ENCODE data around the gene PDE4A.
"Not testable (repeated sequence)": the region's sequence is repeated elsewhere in the genome, so short reads cannot be mapped to it uniquely, and the experiment has no call there.

Gene PDE4A

DNA sequence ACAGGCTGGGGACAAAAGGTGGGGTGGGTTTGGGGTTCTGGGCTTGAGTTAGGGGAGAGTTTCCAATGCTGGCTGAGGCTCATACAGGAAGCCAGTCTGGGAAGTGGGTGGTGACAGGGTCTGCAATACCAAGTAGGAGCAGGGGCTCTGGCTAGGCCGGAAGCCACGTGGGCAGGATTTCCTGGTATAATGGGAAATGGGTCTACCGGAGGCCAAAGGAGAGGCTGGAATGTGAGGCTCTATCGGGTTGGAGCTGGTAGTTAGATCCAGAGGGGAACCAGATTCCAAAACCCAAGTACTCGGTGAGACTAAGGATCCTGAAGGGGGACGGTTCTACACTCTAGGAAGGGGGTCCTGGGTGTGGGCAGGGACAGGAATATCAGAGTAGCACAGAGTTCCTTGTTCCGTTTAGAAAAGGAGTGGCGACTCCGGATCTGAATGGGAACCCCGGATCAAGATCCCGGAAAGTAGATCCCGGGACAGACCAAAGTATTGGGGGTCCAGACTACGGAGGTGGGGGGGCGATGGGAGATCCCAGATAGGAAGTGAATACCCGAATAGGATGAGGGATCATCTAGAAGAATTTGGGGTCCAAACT is 17.8 kb upstream of the PDE4A start:
- Histone ChIP-seq H3K9me3 (ENCODE audit: control insufficient read depth in 2 of 2, low read length in 2 of 2) (no peaks in the 10 kb centered on the region), H3K4me1 (ENCODE audit: control insufficient read depth in 2 of 2, insufficient read depth in 2 of 2, low read length in 2 of 2) (peaks cover 25 to 28% of the 10 kb centered on the region in 2 donors), H3K36me3 (ENCODE audit: control insufficient read depth in 2 of 2, insufficient read depth in 2 of 2, low read length in 2 of 2) (peaks cover 4 to 14% of the 10 kb centered on the region in 2 donors), H3K27me3 (ENCODE audit: control insufficient read depth in 2 of 2, insufficient read depth in 2 of 2, low read length in 2 of 2) (peaks cover 10 to 12% of the 10 kb centered on the region in 2 donors), H3K27ac (ENCODE audit: low read depth in 2 of 2, low read length in 2 of 2) (peak overlapping the region; percentile 69 to 81), H3K4me3 (ENCODE audit: low read length in 2 of 2) (peak overlapping the region; percentile 84 to 100), H3K9ac (ENCODE audit: low read depth in 1 of 2, low read length in 2 of 2) (peak overlapping the region; percentile 80 to 86)

DNA sequence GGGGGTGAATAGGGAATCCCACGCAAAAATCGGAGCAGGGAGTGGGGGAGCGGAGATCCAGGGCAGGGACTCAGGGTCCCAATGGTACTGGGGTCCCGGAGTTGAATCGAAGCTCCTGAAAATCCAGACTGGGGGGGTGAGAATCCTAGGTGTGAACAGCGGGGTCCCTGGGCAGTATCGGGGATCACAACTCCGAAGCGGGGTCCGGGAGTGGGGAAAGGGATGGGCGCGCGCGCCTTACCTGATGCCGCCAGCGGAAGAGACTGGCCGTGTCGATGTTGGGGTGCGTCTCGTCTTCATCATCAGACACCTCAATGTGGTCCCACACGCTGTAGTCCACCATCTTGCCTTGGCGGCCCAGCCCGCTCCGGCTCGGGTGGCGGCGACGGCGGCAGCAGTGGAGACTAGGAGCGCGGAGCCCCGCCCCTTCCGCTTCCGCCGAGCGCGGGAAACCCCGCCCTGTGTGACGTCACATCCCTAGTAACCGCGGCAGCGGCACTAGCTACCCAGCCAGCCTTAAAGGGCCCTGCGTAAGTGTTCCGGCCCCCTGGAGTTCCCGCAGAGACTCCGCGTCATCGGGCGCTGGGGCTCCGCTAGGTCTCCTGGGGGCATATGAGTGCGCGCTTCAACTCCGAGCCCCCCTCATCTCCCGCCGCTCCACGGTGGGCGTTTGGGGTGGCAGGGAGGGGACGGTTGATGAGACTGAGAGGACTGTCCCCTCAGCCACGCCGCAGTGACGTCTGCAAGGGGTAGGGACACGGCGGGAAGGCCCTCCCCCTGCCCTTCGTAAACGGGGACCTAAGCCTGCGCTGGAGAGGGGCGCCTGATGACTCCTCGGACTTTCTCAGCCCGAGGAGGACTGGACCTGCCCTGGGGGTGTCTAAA is 17.0 kb upstream of the PDE4A start, which contains the start of gene CDC37:
TSS of gene CDC37 (minus strand) at position 406 of the 885 bp plus-strand sequence. CDS start at position 343, 63 bp downstream.
- Histone ChIP-seq H3K9ac (ENCODE audit: low read depth in 1 of 2, low read length in 2 of 2) (peak within 1 kb of the TSS; percentile 80 to 86), H3K36me3 (ENCODE audit: control insufficient read depth in 2 of 2, insufficient read depth in 2 of 2, low read length in 2 of 2) (peaks cover 4 to 8% of the 10 kb centered on the region in 2 donors), H3K4me1 (ENCODE audit: control insufficient read depth in 2 of 2, insufficient read depth in 2 of 2, low read length in 2 of 2) (peaks cover 23 to 28% of the 10 kb centered on the region in 2 donors), H3K9me3 (ENCODE audit: control insufficient read depth in 2 of 2, low read length in 2 of 2) (no peaks in the 10 kb centered on the region), H3K27ac (ENCODE audit: low read depth in 2 of 2, low read length in 2 of 2) (peak within 1 kb of the TSS; percentile 74 to 81), H3K4me3 (ENCODE audit: low read length in 2 of 2) (peak within 1 kb of the TSS; percentile 84 to 100), H3K27me3 (ENCODE audit: control insufficient read depth in 2 of 2, insufficient read depth in 2 of 2, low read length in 2 of 2) (peaks cover 11 to 12% of the 10 kb centered on the region in 2 donors)

DNA sequence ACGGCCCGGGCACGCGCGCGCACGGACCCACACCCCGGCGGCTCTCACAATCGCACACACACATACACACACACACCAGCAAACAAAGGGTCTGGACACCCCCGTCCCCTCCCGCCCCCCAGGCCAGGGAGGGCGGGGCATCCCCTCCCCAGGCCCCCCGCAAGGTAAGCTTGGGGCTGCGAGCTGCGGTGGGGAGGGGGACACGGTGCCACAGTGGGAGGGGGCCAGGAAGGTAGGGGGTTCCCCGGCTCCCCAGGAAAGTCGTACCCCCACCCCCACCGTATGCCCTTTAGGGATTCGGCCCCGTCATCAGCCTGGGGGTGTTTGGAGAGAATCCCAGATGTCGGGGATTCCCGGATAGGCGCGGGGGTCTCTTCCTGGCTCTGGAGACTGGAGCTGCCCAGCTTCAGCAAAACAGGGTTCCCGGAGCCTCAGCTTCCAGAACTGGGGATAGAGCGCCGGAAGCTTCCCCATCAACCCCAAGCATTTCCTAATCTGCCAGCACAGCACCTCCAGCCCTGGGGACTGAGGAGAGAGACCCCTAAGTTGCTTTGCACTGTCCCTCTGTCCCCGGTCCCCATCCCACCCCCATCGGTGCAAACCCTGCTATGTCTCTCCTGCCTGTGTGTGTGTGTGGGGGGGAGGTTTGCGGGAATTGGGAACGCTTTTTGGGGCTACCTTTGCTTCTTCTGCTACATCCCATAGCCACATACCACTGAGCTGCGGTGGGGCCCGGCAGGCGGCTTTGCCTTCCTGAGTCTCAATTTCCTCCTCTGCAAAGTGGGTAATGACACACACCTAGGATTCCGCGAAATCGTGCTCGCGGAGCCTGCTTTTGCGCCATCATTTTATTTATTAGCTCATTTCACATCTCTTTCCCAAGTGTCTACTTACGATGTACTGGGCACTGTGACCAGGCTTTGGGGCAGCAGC is 15.2 kb upstream of the PDE4A start:
- H3K4me1 ChIP-seq (ENCODE audit: control insufficient read depth in 2 of 2, insufficient read depth in 2 of 2, low read length in 2 of 2) = peaks cover 25 to 28% of the 10 kb centered on the region in 2 donors
- H3K27ac ChIP-seq (ENCODE audit: low read depth in 2 of 2, low read length in 2 of 2) = no peak overlapping the region
- H3K9ac ChIP-seq (ENCODE audit: low read depth in 1 of 2, low read length in 2 of 2) = no peak overlapping the region
- H3K9me3 ChIP-seq (ENCODE audit: control insufficient read depth in 2 of 2, low read length in 2 of 2) = no peaks in the 10 kb centered on the region
- peak overlapping the region; percentile 3 to 31 for H3K4me3 ChIP-seq (ENCODE audit: low read length in 2 of 2)
- peaks cover 0 to 1% of the 10 kb centered on the region in 2 donors for H3K36me3 ChIP-seq (ENCODE audit: control insufficient read depth in 2 of 2, insufficient read depth in 2 of 2, low read length in 2 of 2)
- H3K27me3 ChIP-seq (ENCODE audit: control insufficient read depth in 2 of 2, insufficient read depth in 2 of 2, low read length in 2 of 2) = peaks cover 12 to 16% of the 10 kb centered on the region in 2 donors

DNA sequence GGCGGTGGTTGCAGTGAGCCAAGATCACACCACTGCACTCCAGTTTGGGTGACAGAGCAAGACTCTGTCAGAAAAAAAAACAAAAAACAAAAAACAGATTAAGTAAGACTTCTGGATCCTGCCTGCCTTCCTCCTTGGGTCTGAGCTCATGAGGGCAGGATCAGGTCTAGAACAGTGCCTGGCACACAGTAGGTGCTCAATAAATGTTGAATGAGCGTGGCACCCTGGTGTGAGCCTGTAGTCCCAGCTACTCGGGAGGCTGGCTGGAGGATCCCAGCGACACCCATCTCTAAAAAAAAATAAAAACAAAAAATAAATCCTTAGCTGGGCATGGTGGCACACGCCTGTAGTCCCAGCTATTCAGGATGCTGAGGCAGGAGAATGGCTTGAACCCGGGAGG is 14.1 kb upstream of the PDE4A start:
- H3K27me3 ChIP-seq (ENCODE audit: control insufficient read depth in 2 of 2, insufficient read depth in 2 of 2, low read length in 2 of 2) = peaks cover 12 to 16% of the 10 kb centered on the region in 2 donors
- H3K36me3 ChIP-seq (ENCODE audit: control insufficient read depth in 2 of 2, insufficient read depth in 2 of 2, low read length in 2 of 2) = no peaks in the 10 kb centered on the region

DNA sequence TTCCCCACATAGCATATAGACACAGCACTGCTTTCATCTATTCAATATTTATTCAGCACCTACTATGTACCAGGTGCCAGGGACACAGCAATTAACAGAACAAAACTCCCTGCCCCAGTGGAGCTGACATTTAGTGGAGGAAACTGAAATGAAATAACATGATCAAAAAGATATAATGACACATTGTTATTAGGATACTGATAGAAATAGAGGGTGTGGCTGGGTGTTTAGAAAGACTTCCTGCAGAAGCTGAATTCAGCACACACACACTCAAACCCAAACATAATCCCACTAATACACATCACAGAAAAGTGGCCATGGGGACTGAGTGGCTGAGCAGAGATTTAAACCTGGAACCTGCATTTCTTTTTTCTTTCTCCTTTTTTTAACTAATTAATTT is 13.2 kb upstream of the PDE4A start:
- Histone ChIP-seq H3K27ac (ENCODE audit: low read depth in 2 of 2, low read length in 2 of 2) (no peak overlapping the region), H3K27me3 (ENCODE audit: control insufficient read depth in 2 of 2, insufficient read depth in 2 of 2, low read length in 2 of 2) (peaks cover 12 to 16% of the 10 kb centered on the region in 2 donors), H3K4me3 (ENCODE audit: low read length in 2 of 2) (no peak overlapping the region), H3K9me3 (ENCODE audit: control insufficient read depth in 2 of 2, low read length in 2 of 2) (no peaks in the 10 kb centered on the region), H3K9ac (ENCODE audit: low read depth in 1 of 2, low read length in 2 of 2) (no peak overlapping the region), H3K36me3 (ENCODE audit: control insufficient read depth in 2 of 2, insufficient read depth in 2 of 2, low read length in 2 of 2) (no peaks in the 10 kb centered on the region), H3K4me1 (ENCODE audit: control insufficient read depth in 2 of 2, insufficient read depth in 2 of 2, low read length in 2 of 2) (peaks cover 15% of the 10 kb centered on the region in 2 donors)

More for the DNA sequence above, 14.1 kb upstream of the PDE4A start:
- no peak overlapping the region for H3K27ac ChIP-seq (ENCODE audit: low read depth in 2 of 2, low read length in 2 of 2)
- H3K4me1 ChIP-seq (ENCODE audit: control insufficient read depth in 2 of 2, insufficient read depth in 2 of 2, low read length in 2 of 2) = peaks cover 21 to 24% of the 10 kb centered on the region in 2 donors
- H3K9ac ChIP-seq (ENCODE audit: low read depth in 1 of 2, low read length in 2 of 2) = no peak overlapping the region
- no peak overlapping the region for H3K4me3 ChIP-seq (ENCODE audit: low read length in 2 of 2)
- no peaks in the 10 kb centered on the region for H3K9me3 ChIP-seq (ENCODE audit: control insufficient read depth in 2 of 2, low read length in 2 of 2)

DNA sequence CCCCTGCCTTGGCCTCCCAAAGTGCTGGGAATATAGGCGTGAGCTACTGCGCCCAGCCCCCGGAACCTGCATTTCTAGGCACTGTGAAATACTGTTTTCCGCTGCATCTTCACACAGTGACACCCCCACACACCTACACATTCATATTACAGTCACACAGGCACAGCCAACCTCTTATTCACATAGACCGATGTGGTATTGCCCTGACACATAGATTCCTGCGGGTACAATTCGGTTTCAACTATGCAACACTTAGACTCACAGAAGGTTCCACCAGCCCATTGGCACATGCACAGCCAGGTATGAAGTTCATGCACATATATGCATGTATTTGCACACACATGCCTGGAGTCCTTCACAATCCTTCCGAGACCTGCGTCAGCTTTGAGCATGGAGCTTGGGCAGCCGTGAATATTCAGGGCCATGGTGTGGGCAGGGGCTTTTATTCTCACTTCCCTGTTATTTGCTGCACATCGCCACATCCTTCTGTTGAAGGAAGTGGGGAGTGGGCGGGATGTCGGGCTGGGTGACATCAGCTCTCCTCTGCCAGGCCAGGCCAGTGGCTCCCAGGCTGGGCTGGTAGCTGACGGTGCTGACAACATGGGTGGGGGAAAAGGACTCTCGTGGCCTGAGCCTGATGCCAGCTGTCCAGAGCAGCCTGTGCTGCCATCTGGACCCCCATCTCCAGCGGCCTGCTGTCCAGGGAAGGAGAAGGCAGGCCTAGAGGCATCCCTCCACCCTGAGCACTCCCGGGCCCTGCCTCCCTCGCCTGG is 11.6 kb upstream of the PDE4A start:
- Histone ChIP-seq H3K27ac (ENCODE audit: low read depth in 2 of 2, low read length in 2 of 2) (peak overlapping the region; percentile 46 to 71), H3K4me3 (ENCODE audit: low read length in 2 of 2) (peak overlapping the region in 1 of 2 donors; percentile 54), H3K9ac (ENCODE audit: low read depth in 1 of 2, low read length in 2 of 2) (no peak overlapping the region), H3K9me3 (ENCODE audit: control insufficient read depth in 2 of 2, low read length in 2 of 2) (no peaks in the 10 kb centered on the region), H3K27me3 (ENCODE audit: control insufficient read depth in 2 of 2, insufficient read depth in 2 of 2, low read length in 2 of 2) (peaks cover 12 to 18% of the 10 kb centered on the region in 2 donors), H3K4me1 (ENCODE audit: control insufficient read depth in 2 of 2, insufficient read depth in 2 of 2, low read length in 2 of 2) (peaks cover 8 to 9% of the 10 kb centered on the region in 2 donors), H3K36me3 (ENCODE audit: control insufficient read depth in 2 of 2, insufficient read depth in 2 of 2, low read length in 2 of 2) (no peaks in the 10 kb centered on the region)

DNA sequence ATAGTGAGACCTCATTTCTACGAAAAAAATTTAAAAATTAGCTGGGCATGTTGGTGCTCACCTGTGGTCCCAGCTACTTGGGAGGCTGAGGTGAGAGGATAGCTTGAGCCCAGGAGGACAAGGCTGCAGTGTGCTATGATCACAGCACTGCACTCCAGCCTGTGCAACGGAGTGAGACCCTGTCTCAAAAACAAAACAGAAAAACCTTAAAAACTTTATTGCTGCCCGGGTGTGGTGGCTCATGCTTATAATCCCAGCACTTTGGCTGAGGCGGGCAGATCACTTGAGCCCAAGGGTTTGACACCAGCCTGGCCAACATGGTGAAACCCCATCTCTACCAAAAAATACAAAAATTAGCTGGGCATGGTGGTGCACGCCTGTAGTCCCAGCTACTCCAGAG is 9.1 kb upstream of the PDE4A start:
- Histone ChIP-seq H3K27ac (ENCODE audit: low read depth in 2 of 2, low read length in 2 of 2) (peak overlapping the region in 1 of 2 donors; percentile 38), H3K27me3 (ENCODE audit: control insufficient read depth in 2 of 2, insufficient read depth in 2 of 2, low read length in 2 of 2) (peaks cover 0 to 16% of the 10 kb centered on the region in 2 donors)
- H3K36me3 ChIP-seq (ENCODE audit: control insufficient read depth in 2 of 2, insufficient read depth in 2 of 2, low read length in 2 of 2); H3K4me1 ChIP-seq (ENCODE audit: control insufficient read depth in 2 of 2, insufficient read depth in 2 of 2, low read length in 2 of 2); H3K9ac ChIP-seq (ENCODE audit: low read depth in 1 of 2, low read length in 2 of 2); H3K4me3 ChIP-seq (ENCODE audit: low read length in 2 of 2); H3K9me3 ChIP-seq (ENCODE audit: control insufficient read depth in 2 of 2, low read length in 2 of 2): not testable (repeated sequence)

DNA sequence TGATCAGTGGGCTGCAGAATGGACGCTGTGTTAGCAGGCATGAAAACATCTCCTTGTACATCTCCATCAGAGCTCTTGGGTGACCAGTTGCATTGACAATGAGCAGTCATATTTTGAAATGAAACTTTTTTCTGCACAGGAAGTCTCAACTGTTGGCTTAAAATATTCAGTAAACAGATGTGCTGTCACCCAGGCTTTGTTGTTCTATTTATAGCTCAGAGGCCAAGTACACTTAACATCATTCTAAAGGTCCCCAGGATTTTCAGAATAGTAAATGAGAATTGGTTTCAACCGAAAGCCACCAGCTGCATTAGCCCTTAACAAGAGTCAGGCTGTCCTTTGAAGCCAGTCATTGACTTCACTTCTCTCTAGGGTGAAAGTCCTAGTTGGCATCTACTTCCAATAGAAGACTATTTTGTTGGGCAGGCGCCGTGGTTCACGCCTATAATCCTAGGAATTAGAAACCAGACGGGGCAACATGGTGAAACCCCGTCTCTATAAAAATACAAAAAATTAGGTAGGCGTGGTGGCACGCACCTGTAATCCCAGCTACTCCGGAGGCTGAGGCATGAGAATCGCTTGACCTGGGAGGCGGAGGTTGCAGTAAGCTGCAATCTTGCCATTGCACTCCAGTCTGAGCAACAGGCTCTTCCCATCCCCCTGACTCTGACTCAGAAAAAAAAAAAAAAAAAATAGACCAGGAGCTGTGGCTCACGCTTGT is 7.9 kb upstream of the PDE4A start:
- Histone ChIP-seq H3K36me3 (ENCODE audit: control insufficient read depth in 2 of 2, insufficient read depth in 2 of 2, low read length in 2 of 2) (no peaks in the 10 kb centered on the region), H3K9me3 (ENCODE audit: control insufficient read depth in 2 of 2, low read length in 2 of 2) (no peaks in the 10 kb centered on the region), H3K27me3 (ENCODE audit: control insufficient read depth in 2 of 2, insufficient read depth in 2 of 2, low read length in 2 of 2) (peaks cover 5 to 19% of the 10 kb centered on the region in 2 donors), H3K4me1 (ENCODE audit: control insufficient read depth in 2 of 2, insufficient read depth in 2 of 2, low read length in 2 of 2) (peaks cover 5 to 6% of the 10 kb centered on the region in 2 donors), H3K27ac (ENCODE audit: low read depth in 2 of 2, low read length in 2 of 2) (peak overlapping the region; percentile 26 to 71), H3K4me3 (ENCODE audit: low read length in 2 of 2) (no peak overlapping the region), H3K9ac (ENCODE audit: low read depth in 1 of 2, low read length in 2 of 2) (peak overlapping the region in 1 of 2 donors; percentile 24)

DNA sequence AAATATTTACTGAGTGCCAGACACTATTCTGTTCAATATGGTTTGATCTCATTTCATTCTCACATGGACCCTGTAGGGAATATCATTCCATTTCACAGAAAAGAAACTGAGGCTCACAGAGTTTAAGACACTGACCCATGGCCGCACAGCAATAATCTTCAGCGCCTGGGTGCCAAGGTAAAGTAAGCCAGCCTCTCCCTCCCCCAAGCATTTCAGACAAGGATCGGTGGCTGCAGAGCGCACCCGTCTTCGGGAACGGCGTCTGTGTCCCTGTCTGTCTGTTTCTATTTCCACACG is 4.3 kb upstream of the PDE4A start:
- Histone ChIP-seq H3K27ac (ENCODE audit: low read depth in 2 of 2, low read length in 2 of 2) (peak overlapping the region in 1 of 2 donors; percentile 63), H3K27me3 (ENCODE audit: control insufficient read depth in 2 of 2, insufficient read depth in 2 of 2, low read length in 2 of 2) (peaks cover 31 to 40% of the 10 kb centered on the region in 2 donors), H3K9me3 (ENCODE audit: control insufficient read depth in 2 of 2, low read length in 2 of 2) (no peaks in the 10 kb centered on the region), H3K4me1 (ENCODE audit: control insufficient read depth in 2 of 2, insufficient read depth in 2 of 2, low read length in 2 of 2) (peaks cover 7 to 17% of the 10 kb centered on the region in 2 donors), H3K9ac (ENCODE audit: low read depth in 1 of 2, low read length in 2 of 2) (peak overlapping the region in 1 of 2 donors; percentile 55), H3K36me3 (ENCODE audit: control insufficient read depth in 2 of 2, insufficient read depth in 2 of 2, low read length in 2 of 2) (no peaks in the 10 kb centered on the region), H3K4me3 (ENCODE audit: low read length in 2 of 2) (peak overlapping the region; percentile 59 to 69)
